GM19463 (cell line): ENCODE data around the gene KCNN3.
"Not testable (repeated sequence)": the region's sequence is repeated elsewhere in the genome, so short reads cannot be mapped to it uniquely, and the experiment has no call there.

Source experiments
- ATAC-seq: cut with Tn5 transposase; IDR thresholded peaks from one replicate; pipeline ENCODE4 v1.9.1; 2021; ENCODE audit warnings: mild to moderate bottlenecking, moderate library complexity; ENCODE audit not compliant: unreplicated experiment

The KCNN3 gene

DNA sequence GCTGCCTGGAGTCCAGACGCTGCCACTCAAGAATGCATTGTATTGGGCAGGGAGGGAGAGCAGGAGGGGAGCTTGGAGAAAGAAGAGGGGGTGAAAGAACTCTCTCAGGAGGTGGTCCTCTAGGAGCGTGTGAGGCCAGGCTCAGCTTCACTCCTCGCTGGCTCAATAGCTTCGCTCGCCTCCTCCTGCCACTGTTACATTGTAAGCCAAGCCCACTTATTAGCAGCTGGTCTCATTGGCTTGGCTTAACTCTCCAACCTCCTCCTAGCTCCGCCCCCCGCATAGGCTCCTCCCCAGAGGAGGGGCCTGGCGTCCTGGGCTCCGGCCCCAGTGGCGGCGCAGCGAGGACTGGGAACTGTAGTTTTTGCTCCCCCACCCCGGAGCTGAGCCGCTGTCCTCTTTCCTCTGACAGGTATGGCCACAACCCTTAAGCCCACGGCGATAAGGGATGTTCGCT is at the start of gene KCNN3:
Gene KCNN3 (minus strand): TSS at position 167 of the 457 bp plus-strand sequence. CDS start 317 bp downstream, outside the sequence.
- peak; percentile 66 for ATAC-seq

DNA sequence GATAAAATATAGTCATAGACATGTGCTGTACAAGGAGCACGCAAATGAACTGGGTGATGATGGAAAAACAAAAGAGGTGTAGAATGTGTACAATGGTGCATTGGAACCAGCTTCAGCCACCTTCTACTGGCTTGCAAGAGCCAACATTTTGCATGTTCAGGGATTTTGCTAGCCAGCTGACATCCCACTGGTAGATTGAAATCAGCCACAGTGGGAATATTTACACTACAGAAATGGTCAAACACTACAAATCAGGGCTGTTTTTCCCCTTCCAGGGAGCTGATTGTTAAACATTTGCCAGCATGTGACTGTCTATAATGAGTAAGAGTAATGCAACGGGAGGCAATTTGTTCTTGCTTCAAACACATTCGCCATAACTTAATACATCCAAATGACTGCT is 43.2 kb upstream of the KCNN3 start:
- no peak for ATAC-seq

DNA sequence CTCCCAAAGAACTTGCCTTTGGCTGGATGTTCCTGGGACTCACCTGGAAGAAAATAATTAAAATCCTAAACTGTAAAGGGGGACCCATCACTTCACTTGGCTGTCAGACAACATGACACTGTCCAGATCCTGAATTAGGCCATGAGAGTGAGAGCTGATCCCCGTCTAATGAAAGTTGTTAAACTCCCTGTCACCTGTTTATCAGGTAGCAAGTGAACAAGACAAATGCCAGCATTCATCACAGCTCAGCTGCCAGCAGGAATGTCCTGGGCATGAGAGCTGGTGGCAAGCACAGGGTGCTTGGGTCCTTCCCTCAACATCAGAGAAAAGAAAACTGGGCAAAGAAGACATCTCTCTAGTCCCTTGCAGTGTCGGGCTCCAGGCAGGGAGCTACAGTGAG is 42.7 kb upstream of the KCNN3 start:
- ATAC-seq, result no peak

DNA sequence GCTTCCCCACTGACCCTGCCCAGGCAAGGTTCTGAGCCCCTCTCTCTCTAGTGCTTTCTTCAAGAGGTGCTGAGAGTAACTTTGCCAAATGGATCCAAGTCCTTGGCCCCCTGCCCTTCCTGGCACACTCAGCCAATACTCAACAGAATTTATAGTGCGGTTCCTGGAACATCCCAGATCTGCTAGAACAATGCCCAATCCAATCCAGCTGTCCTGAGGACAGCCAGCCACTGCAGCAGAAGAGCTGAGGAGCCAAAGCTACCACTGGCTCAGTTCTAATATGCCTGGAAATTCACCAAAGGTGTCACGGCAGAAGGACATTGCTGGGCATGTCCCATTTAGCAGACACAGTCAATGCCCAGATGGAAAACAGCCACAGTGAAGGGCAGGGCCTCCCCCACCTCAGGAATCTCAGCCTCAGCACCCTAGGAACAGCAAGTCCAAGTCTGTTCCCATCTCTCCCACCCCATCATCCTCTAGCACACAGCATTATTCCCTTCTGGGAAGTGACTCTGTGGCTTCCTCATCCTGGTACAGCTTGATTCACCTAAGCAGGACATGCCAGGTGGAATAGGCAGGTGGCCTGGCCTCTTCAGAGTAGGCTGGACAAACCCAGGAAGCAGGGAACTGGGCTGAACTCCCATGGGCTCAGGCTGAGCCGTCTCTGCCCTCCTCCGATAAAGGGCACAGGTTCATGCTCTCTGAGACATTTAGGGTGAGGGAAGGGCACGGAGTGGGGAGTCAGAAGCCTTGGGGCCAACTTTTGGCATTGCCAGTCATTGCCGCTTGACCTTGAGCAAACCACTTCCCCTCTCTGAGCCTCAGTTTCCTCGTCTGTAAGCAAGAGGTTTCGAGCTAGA is 41.8 kb upstream of the KCNN3 start:
- no peak for ATAC-seq

DNA sequence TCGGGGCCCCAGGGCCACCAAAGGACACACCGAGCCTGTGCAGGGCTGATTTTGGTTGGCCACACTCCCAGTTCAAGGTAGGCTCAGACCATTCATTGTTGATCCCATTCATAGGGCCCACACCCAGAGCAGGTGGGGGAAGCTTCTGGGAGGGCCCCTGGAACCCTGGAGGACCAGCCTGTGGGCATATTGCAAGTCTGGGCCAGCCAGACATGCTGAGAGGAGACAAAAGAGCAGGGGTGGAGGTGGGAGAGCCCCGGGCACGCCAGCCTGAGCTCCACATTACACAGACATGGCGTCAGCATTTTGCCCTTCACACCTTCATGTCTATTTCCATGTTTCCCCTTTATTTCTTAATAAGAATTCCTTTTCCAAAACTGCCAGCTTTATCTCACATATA is 40.8 kb upstream of the KCNN3 start:
- ATAC-seq, result no peak

DNA sequence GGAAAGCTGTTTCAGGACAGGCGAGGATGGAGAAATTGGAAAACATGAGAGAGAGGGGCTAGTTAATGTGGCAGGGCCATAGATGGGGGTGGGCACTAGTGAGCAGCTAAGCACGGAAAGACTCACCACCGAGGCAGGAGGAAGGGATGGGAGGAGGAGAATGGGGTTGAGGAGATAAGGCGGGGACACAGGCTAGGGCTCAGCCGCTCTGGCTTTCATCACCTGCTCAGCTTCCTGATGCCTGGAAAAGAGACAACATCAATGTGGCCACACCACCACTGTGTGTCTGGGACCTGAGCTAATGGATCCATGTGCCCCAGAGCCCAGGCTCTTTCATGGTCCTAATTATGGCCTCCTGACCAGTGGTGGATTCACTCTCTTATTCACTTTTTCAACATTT is 38.9 kb upstream of the KCNN3 start:
- no peak for ATAC-seq

DNA sequence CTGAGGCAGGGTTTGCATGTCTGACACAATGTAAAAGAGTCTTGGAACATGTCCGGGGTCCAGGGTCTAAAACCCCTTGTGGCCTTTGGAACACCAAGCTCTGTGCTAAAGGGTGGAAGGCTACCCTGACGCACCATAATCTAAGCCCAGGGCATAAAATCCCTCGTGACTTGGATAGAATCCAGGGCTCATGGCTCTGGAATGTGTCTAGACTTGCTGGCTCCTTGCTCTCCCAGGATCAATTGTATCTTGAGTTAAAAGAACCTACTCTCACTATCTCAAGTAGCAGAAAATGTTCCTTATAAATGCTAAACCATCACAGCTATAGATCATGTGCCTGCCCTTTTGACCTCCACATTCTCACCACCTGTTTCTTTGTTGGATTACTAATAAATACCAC is 38.0 kb upstream of the KCNN3 start:
- ATAC-seq, result not testable (repeated sequence)

DNA sequence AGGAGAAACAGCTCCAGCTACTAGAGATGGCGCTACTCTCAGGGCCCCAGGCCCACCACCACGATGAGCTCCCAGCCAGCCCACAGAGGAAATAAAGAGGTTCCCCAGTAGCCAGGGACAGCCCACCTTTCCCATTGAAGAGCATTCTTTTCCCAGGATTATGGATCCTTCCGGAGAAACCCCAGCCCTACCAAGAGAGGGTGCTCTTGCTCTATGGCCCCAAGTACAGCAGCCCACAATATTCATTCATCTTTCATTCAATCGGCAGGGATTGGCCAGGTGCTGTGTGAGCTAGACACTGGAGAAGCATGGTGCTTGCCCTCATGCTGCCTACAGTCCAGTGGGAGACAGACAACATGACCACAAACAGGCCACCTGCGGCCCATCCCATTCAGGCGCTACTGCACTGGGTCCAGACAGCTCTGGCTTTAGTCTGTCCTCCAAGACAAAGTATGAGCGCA is 36.6 kb upstream of the KCNN3 start:
- ATAC-seq, result no peak

DNA sequence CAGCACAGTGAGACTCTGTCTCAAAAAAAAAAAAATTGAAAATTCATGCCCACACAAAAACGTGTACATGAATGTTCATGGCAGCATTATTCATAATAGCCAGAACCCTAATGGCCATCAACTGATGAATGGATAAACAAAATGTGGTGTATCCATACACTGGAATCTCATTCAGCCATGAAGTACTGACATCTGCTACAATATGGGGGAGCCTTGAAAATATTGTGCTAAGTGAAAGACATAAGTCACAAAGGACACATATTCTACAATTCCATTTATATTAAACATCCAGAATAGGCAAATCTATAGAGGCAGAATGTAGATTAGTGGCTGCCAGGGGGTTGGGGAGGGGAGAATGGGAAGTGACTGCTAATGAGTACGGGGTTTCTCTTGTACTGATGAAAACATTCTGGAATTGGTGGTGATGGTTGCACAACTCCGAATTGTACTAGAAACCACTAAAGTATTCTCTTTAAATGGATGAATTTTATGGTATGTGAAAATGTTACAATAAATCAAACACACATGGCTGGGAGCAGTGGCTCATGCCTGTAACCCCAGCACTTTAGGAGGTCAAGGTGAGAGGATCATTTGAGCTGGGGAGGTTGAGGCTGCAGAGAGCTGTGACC is 33.0 kb upstream of the KCNN3 start:
- ATAC-seq, result no peak

DNA sequence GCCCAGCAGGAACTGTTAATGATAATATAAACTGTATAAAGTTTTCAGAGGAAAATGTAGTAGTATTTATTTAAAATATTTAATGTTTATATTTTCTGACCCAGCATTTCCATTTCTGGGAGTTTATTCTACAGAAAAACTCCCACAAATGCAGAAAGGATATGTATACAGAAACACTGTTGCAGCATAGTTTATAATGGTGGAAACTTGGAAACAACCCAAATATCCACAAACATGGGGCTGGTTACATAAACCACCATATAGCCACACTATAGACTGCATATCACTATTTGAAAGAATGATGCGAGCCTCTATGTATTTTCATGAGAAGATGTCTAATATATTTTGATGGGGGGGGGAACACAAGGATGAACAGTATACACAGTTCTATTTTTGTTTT is 31.5 kb upstream of the KCNN3 start:
- no peak for ATAC-seq

DNA sequence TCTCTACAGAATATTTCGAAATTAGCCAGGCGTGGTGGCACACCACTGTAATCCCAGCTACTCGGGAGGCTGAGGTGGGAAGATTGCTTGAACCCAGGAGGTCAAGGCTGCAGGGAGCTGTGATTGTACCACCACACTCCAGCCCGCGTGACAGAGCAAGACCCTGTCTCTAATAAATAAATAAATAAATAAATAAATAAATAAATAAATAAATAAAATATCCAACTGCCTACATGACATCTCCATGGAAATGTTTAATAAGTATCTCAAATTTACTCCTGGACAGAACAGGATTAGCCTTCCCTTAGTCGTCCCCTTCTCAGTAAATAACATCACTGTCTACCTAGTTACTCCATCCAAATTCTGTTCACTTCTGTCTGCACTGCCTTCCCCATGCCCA is 29.0 kb upstream of the KCNN3 start:
- ATAC-seq, result no peak

DNA sequence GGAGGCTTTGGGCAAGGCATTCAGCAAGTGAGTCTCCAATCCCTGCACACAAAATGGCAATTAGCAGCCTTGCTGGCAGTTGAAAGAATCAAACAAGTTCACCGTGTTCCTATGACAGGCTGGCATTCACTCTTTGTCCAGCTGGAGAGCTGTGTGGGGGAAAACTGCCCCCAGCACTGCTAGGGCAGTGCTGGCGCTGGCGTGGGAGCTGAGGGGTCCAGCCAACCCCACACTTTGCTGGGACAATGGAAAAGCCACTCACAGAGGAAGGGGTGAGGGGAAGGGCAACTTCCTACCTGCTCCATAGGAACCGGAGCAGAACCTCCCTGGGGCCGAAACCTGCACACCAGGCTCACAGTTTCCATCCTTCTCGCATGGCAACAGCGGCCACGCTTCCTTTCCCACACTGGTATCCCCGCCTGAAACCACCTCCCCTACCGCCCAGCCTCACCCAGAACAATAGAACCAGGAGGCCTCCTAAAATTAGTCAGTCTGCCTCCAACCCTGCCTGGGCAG is 26.7 kb upstream of the KCNN3 start:
- no peak for ATAC-seq

DNA sequence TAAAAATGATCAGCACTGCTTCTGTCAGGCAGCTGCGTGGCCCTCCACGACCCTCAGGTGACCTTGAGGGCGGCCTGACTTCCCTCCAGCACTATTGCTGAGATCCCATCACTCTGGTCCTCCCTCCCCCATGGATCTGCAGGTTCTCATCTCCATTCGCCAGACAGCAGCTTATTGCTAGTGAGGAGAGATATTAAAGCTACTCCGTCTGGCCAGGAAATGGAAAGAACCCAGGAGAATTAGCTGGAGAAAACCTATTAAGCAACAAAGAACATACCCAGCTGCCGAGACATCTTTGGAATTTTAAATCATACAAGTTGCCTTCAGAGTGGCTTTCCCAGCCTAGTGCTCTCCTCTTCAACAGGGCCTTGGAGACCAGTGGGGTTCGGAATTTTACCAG is 25.7 kb upstream of the KCNN3 start:
- no peak for ATAC-seq

DNA sequence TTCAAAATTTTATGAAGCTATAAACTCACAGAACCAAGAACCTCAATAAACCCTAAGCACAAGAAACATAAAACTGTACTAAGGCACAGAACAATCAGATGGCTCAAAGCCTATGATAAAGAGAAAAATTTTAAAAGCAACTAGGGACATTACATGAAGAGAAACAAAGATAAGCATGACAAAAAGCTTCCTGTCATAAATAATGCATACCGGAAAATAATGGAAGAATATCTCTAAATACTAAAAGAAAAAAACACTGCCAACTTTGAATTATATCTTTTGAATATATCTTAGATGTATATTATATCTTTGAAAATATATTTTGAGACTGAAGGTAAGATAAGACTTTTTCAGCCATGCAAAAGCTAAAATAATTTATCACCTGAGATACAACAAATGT is 21.4 kb upstream of the KCNN3 start:
- no peak for ATAC-seq

DNA sequence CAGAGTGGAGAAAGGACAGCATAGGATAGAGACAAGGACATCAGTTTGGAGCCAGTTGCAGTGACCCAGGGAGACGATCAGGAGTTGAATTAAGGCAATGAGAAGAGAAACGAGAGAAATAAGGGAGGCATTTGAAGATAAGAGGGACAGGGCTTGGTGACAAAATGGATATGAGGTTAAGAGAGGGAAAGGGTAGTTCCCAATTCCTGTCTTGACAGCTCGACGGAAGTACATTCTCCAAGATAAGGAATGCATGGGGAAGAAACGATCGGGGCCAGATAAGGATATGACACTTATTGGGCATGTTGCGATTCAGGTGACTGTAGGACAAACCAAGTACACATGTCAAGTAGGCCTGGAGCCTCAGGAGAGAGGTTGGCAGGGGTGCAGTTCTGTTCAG is 18.7 kb upstream of the KCNN3 start:
- no peak for ATAC-seq

DNA sequence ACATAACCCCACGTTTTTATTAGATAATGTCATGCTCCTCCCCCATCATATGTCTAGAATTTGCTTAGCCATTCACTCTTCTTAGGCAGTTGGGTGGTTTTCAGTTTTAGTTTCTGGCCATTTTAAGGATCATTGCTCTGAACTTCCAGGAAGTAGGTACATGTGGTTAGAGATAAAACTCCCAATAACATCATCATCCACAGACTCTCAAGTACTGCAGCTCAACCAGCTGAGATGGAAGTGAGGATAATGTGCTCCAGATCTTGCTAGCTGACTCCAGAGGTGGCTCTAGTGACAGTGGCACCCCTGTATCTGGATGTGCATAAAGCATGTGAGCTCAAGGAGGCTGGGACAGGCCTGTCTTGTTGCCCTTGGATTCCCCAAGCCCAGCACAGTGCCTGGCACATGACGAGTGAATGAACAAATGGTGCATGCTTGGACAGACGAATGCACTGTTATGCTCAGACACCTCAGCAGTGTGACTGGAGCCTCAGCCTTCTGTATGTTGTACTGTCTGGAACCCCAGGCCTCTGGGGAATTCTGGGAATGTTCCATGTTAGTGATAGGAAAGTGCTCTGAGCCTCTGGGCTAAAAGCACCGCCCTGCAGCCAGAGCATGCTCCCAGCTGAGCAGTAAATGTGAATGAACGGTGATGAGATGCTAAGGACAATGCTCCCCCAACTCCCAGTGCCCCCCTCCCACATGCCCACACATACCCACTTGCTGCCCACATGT is 16.4 kb upstream of the KCNN3 start:
- ATAC-seq, result no peak

DNA sequence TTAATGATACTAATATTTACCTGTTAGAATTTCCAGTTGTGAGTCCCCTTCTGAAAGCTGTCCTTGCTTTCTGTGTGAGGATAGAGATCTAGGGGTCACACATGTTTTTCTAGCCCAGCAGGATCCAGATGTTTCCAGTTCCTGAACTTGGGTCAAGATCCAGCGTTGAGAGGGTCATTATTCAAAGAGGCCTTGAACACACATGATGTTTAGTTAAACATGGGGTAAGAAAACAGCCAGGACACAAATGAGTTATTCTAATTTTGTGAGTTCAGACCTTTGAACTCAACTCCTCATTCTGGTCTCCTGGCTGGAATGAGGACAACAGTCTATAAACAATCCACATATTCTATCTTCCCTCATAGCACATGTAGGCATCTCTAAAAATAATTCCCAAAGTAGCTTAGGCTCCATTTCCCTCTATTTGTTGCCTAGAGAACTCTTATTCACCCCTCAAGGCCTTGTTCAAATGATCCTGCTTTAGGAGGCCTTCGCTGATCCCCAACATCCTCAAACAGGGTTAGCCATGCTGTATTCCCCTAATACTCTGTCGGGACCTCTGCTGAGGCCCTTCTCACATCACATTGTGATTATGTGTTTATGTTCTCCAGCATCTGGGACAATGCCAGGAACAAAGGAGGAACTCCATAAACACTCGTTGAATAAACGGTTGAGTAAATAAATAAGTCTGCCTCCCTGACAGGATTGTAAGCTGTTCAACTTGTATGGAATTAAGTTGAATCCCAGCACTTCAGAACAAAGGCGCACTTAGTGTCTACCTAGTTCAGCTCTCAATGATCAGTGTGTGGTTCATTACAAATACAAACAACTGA is 15.0 kb upstream of the KCNN3 start:
- ATAC-seq, result no peak

DNA sequence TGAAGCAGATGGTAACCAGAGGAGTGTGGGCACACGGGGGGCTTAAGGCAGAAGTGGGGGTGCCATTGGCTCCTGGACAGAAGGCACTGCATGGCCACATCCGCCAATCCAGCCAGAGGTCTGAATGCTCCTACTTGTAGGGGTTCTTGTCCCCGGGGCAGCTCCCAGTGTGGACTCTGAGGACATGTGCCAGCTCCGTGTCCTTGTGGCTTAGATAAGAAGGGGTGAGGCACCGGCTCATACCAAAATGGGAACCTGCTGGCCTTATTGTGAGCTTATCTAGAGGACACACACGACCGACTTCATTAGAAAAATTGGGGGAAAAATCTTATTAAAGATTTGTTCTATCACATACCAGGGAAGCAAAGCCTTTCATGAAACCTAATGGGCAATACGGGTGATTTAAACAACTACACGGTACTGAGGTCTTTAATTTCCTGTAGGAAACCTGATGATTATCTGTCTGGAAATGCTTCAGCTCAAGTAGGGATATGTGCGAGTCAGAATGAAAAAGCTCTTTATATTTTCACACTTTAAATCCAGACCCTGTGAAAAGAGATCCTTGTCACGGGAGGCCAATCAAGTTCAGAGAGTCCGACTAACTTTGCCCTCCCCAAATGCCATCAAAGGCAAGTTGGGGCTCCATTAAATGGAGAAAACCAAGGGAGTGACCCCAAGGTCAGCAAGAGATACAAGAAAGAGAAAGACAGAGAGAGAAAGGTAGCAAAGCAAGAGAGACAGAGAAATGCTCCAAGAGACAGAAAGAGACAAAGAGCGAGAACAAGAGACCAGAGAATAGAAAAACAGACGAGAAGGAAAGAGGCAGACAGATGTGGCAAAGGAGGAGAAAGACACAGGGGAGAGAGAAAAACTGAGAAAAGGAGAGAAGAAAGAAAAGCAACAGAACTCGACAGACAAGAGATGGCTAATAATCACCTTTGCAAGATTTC is 14.1 kb upstream of the KCNN3 start:
- ATAC-seq, result no peak

DNA sequence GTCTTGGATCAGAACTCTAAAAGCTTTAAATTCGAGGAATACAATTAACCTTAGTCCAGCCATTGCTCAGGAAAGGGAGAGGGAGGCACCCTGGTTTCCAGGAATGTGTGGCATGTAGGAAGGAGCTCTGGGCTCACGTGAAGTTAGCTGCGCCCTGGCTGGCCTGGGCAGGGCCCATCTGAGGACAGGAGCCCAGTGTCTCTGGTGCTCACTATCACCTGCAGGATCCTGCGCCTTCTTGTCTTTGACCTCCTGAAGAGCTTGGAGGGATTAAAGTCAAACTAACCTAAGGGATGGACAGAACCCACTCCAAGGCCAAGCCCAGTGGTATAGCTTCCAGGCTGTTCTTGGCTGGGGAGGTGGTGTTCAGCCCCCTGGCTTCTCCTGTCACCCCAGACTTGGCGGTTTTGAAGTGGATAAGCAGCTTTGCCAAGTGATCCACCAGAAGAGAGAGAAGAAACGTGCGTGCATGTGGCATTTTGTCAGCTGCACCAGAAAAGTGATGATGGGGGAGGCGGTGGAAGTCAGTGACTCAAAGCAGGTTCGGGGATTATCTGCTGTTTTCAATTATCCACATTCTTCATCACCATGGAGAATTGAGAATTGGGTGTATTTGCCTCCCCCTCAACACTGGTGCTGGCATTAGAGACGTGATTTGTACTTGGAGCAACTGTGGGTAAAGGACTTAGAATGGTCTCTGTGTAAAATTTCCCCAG is 11.9 kb upstream of the KCNN3 start:
- ATAC-seq, result no peak
